Prostate gland (tissue), 2 donors: Measurements from ENCODE around the gene SDC3.

ENCODE experiments used
- CTCF ChIP-seq, 4 experiments: fragments of 200-600 bp in 2 of 4; fragments of 450-650 bp in 2 of 4; sonication (generic) in 2 of 4; IDR thresholded peaks; 1 replicate in 3 of 4; 2 replicates in 1 of 4; pipeline ENCODE4 v1.5.1; 2016 to 2019; ENCODE audit warnings: antibody characterized with exemption in 4 of 4, mild to moderate bottlenecking in 2 of 4, moderate library complexity in 2 of 4
- POLR2A ChIP-seq: fragments of 450-650 bp; IDR thresholded peaks from one replicate; pipeline ENCODE4 v1.6.1; 2016; ENCODE audit warnings: antibody characterized with exemption, mild to moderate bottlenecking

DNA sequence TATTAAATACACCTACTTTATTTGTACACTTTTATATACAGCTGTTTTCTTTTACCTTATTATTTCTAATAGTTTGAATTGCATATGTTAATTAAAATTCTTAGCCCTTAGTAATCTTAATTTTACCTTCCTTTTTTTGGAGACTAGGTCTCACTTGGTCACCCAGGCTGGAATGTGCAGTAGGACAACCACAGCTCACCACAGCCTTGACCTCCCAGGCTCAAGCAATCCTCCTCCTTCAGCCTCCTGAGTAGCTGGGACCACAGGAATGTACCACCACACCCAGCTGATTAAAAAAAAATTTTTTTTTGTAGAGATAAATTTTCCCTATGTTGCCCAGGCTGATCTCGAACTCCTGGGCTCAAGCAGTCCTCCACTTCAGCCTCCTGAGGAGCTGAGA, 15.0 kb upstream of the SDC3 start:
- no peak for TF ChIP-seq CTCF (IDR thresholded peaks at IDR 0.05)
- no peak for TF ChIP-seq POLR2A
